GM12878 (cell line): ENCODE data around the gene CYP4A22.
"Not testable (repeated sequence)": the region's sequence is repeated elsewhere in the genome, so short reads cannot be mapped to it uniquely, and the experiment has no call there.

Experiments used
- CBX5 ChIP-seq: sonication (generic); IDR thresholded peaks from 2 replicates; pipeline ENCODE4 v1.6.1; 2016; ENCODE audit warnings: low read depth, moderate library complexity, mild to moderate bottlenecking, inconsistent platforms
- CHD2 ChIP-seq: IDR thresholded peaks from 2 replicates; pipeline ENCODE4 v1.6.1; 2011; ENCODE audit warnings: low read depth, low read length, improper control_type of control experiment, borderline replicate concordance
- GABPA ChIP-seq: IDR thresholded peaks from 2 replicates; pipeline ENCODE4 v1.6.1; 2014; ENCODE audit warnings: antibody characterized with exemption, low read depth, mild to moderate bottlenecking, inconsistent platforms
- PAX8 ChIP-seq: fragments of 450-650 bp; IDR thresholded peaks from 2 replicates; pipeline ENCODE4 v1.6.1; 2017; ENCODE audit warnings: mild to moderate bottlenecking, moderate library complexity
- POLR2A ChIP-seq: IDR thresholded peaks from 2 replicates; pipeline ENCODE4 v1.6.1; 2011; ENCODE audit warnings: low read depth, mild to moderate bottlenecking, low read length
- POLR2AphosphoS5 ChIP-seq: IDR thresholded peaks from 2 replicates; pipeline ENCODE4 v1.6.1; 2011; ENCODE audit warnings: mild to moderate bottlenecking, low read length, inconsistent platforms
- STAT1 ChIP-seq: fragments of 450-650 bp; conservative IDR thresholded peaks from 2 replicates; pipeline ENCODE4 v1.6.1; 2014; ENCODE audit warnings: antibody characterized with exemption, mild to moderate bottlenecking
- TAF1 ChIP-seq: IDR thresholded peaks from 2 replicates; pipeline ENCODE4 v1.6.1; 2011; ENCODE audit warnings: mild to moderate bottlenecking, low read depth, low read length, borderline replicate concordance
- TF ChIP-seq, protein P1 (sequence below), 3 experiments: IDR thresholded peaks in 2 of 3; conservative IDR thresholded peaks in 1 of 3; 2 replicates each; pipeline ENCODE4 v1.5.1; 2011; ENCODE audit warnings: low read depth in 3 of 3, low read length in 3 of 3, mild to moderate bottlenecking in 3 of 3, control low read depth in 2 of 3, moderate library complexity in 2 of 3, inconsistent platforms in 1 of 3, mixed read lengths in 1 of 3; ENCODE audit not compliant: control insufficient read depth in 2 of 3, insufficient read depth in 1 of 3; ENCODE audit errors: extremely low read depth in 1 of 3

DNA sequence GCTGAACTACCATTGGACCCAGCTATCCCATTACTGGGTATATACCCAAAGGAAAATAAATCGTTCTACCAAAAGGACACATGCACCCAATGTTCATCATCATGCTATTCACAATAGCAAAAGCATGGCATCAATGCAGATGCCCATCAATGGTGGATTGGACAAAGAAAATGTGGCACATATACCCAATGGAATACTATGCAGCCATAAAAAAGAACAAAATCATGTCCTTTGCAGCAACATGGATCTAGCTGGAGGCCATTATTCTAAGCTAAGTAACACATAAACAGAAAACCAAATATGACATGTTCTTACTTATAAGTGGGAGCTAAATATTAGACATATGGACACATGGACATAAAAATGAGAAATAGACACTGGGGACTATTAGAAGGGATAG is 16.2 kb upstream of the CYP4A22 start:
- not testable (repeated sequence) for TF ChIP-seq CHD2, POLR2A, POLR2AphosphoS5, CBX5, PAX8, STAT1, TAF1, GABPA
- TF ChIP-seq, protein P1, sequence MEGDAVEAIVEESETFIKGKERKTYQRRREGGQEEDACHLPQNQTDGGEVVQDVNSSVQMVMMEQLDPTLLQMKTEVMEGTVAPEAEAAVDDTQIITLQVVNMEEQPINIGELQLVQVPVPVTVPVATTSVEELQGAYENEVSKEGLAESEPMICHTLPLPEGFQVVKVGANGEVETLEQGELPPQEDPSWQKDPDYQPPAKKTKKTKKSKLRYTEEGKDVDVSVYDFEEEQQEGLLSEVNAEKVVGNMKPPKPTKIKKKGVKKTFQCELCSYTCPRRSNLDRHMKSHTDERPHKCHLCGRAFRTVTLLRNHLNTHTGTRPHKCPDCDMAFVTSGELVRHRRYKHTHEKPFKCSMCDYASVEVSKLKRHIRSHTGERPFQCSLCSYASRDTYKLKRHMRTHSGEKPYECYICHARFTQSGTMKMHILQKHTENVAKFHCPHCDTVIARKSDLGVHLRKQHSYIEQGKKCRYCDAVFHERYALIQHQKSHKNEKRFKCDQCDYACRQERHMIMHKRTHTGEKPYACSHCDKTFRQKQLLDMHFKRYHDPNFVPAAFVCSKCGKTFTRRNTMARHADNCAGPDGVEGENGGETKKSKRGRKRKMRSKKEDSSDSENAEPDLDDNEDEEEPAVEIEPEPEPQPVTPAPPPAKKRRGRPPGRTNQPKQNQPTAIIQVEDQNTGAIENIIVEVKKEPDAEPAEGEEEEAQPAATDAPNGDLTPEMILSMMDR (IDR thresholded peaks at IDR 0.05 in 2 of 3, conservative IDR thresholded peaks at IDR 0.05 in 1 of 3; ENCODE audit: control insufficient read depth in 2 of 3, extremely low read depth in 1 of 3, insufficient read depth in 1 of 3, low read depth in 3 of 3, low read length in 3 of 3) = not testable (repeated sequence)
